Measurements from ENCODE around the gene MYT1. TPM values are rescaled to one million over a fixed set of nuclear protein-coding genes. Genes with fewer than 3 reads are reported as not detected.

Gene MYT1
- total and polyA plus RNA-seq, 2 of the 8 experiments (the other 6 are each of a cell fraction or from before 2014, with no cell fraction given): 0.63 to 2.0 TPM

GRCh38 chr20:64233725-64234124, 69.5 kb downstream of the MYT1 start:
- no peak for DNase-seq (ENCODE audit: low read depth in 1 of 2, low spot score in 2 of 2)
- Histone ChIP-seq H3K18ac (ENCODE audit: extremely low read depth, low read length) (no peak overlapping the region), H2BK5ac (ENCODE audit: low read depth, low read length) (no peak overlapping the region), H2BK120ac (replicated peaks; ENCODE audit: low read depth, low read length) (no peak overlapping the region), H3K23me2 (ENCODE audit: low read depth, low read length) (no peaks in the 10 kb centered on the region), H3K9ac (replicated peaks in 1 of 4; ENCODE audit: extremely low read depth in 1 of 4, low read depth in 3 of 4, low read length in 3 of 4) (no peak overlapping the region), H3K27ac (ENCODE audit: low read depth, low read length) (no peak overlapping the region), H3K23ac (ENCODE audit: insufficient read length) (no peak overlapping the region), H4K8ac (ENCODE audit: extremely low read depth, insufficient read depth, low read length) (no peak overlapping the region), H3K36me3 (ENCODE audit: control insufficient read depth in 2 of 4, insufficient read depth in 4 of 4, low read length in 3 of 4) (no peaks in the 10 kb centered on the region), H3K14ac (ENCODE audit: insufficient read length) (no peak overlapping the region), H2BK20ac (ENCODE audit: low read length) (no peak overlapping the region), H3K79me1 (ENCODE audit: low read depth, low read length) (no peaks in the 10 kb centered on the region), H3K79me2 (ENCODE audit: control insufficient read depth in 1 of 2, insufficient read depth in 2 of 2, low read length in 2 of 2) (no peaks in the 10 kb centered on the region), H3K27me3 (replicated peaks in 1 of 4; ENCODE audit: control insufficient read depth in 3 of 4, extremely low read depth in 1 of 4, insufficient read depth in 3 of 4, low read length in 3 of 4) (no peaks in the 10 kb centered on the region), H2AFZ (ENCODE audit: low read length) (no peak overlapping the region), H2BK12ac (ENCODE audit: low read depth, low read length) (no peak overlapping the region), H3K4me1 (replicated peaks in 1 of 4; ENCODE audit: control insufficient read depth in 3 of 4, insufficient read depth in 4 of 4, low read length in 3 of 4) (no peaks in the 10 kb centered on the region), H2AK5ac (ENCODE audit: low read depth, low read length) (no peak overlapping the region), H3K56ac (replicated peaks; ENCODE audit: insufficient read length, low read depth, low read length) (no peak overlapping the region), H2BK15ac (ENCODE audit: low read length) (no peak overlapping the region), H4K91ac (replicated peaks; ENCODE audit: insufficient read length, low read length) (no peak overlapping the region), H4K20me1 (replicated peaks in 1 of 2; ENCODE audit: control insufficient read depth in 1 of 2, insufficient read depth in 2 of 2, low read length in 2 of 2) (no peaks in the 10 kb centered on the region), H4K5ac (ENCODE audit: insufficient read length, low read depth, low read length) (no peak overlapping the region), H3K4me3 (ENCODE audit: extremely low read depth in 1 of 4, insufficient read depth in 2 of 4, low read depth in 3 of 4, low read length in 4 of 4) (no peak overlapping the region), H3K4ac (replicated peaks; ENCODE audit: insufficient read length, low read depth, low read length) (no peak overlapping the region), H3K9me3 (ENCODE audit: insufficient read depth in 2 of 2, low read depth in 1 of 2, low read length in 1 of 2) (peaks cover 0 to 25% of the 10 kb centered on the region in 2 experiments; a peak in 1 of 4 replicates), H3K4me2 (ENCODE audit: insufficient read depth in 1 of 2, low read depth in 2 of 2, low read length in 2 of 2) (no peak overlapping the region)
- ChIA-PET POLR2A (ENCODE audit: partially characterized antibody) (no interaction called here), CTCF (ENCODE audit: partially characterized antibody) (interaction anchor here (1.2 kb wide), 1 partner anchor 10 kb away, joined by 6 read pairs; no protein-coding TSS in a partner anchor)
- whole genome bisulfite sequencing, 2 experiments (ENCODE audit: extremely low coverage in 1 of 2, insufficient coverage in 1 of 2, insufficient read length in 1 of 2, insufficient replicate concordance in 2 of 2, low coverage in 1 of 2, low lambda C conversion rate in 2 of 2, missing lambda C conversion rate in 1 of 2): 93% methylated on average over 5 of the region's 5 CpGs; no CpG with 5 or more reads in 1 of the 2 experiments
- FAIRE-seq: no peak
- no peak for TF ChIP-seq RBBP5 (IDR thresholded peaks at IDR 0.05; ENCODE audit: borderline replicate concordance, low read depth, low read length)
- TF ChIP-seq TBP (IDR thresholded peaks at IDR 0.05; ENCODE audit: low read depth, low read length): no peak
- no peak for TF ChIP-seq ATF2 (IDR thresholded peaks at IDR 0.05; ENCODE audit: low read length)
- TF ChIP-seq ZNF274 (IDR thresholded peaks at IDR 0.05; ENCODE audit: borderline replicate concordance, extremely low read depth, low read length): no peak
- no peak for TF ChIP-seq GTF2F1 (IDR thresholded peaks at IDR 0.05; ENCODE audit: borderline replicate concordance, low read depth, low read length)
- TF ChIP-seq RFX5 (IDR thresholded peaks at IDR 0.05; ENCODE audit: borderline replicate concordance, low read depth, low read length): no peak
- TF ChIP-seq PHF8 (conservative IDR thresholded peaks at IDR 0.05; ENCODE audit: low read depth, low read length): no peak
- TF ChIP-seq CHD1 (IDR thresholded peaks at IDR 0.05; ENCODE audit: low read depth, low read length): no peak
- no peak for TF ChIP-seq CTCF (IDR thresholded peaks at IDR 0.05; ENCODE audit: control extremely low read depth in 1 of 3, insufficient read depth in 1 of 3, low read depth in 1 of 3, low read length in 3 of 3)
- no peak for TF ChIP-seq GABPA (IDR thresholded peaks at IDR 0.05; ENCODE audit: borderline replicate concordance, insufficient read depth, low read length)

Data from H1 (cell line).